ENCODE measurements around the gene PRDM7.
"Not testable (repeated sequence)": the region's sequence is repeated elsewhere in the genome, so short reads cannot be mapped to it uniquely, and the experiment has no call there.

Gene PRDM7

DNA sequence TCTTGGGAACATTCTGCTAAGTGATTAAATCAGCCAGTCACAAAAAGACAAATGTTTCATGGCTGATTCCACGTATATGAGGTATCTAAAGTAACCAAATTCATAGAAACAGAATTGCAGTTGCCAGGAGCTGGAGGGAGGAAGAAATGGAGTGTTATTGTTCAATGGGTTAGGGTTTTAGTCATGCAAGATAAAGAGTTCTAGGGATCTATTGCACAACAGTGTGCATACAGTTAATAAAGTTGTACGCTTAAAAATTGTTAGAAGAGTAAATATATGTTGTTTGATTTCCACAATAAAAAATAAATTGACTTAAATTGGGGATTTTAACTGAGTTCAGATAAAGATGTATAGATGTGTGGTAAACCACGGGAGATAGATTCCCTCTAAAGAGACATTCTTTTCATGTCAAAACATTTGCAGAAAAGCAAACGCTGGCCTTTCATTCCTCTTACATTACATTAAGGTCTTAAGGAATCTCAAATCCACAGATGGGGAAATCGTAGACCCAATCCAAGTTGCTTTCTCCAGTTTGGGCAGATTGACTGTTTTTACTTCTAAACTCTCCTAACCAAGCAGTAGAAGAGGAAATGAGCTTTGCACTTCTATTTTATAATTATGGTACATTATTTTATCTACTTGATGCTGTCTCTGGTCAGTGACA lies 4.6 kb downstream of the PRDM7 start:
- DNase-seq (ENCODE audit: low read depth in 2 of 2) = no peak

DNA sequence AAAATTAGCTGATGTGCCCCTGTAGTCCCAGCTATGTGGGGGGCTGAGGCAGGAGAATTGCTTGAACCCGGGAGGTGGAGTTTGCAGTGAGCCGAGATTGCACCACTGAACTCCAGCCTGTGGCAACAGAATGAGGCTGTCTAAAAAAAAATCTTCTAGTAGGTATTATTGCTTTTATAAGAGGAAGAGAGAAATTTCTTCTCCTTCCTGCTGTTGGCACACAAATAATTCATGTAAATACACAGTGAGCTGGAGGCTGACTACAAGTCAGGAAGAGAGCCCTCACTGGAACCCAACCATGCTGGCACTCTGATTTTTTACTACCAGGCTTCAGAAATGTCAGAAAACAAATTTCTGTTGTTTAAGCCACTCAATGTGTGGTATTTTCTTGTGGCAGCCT lies 6.7 kb downstream of the PRDM7 start:
- DNase-seq (ENCODE audit: low read depth in 2 of 2) = no peak

DNA sequence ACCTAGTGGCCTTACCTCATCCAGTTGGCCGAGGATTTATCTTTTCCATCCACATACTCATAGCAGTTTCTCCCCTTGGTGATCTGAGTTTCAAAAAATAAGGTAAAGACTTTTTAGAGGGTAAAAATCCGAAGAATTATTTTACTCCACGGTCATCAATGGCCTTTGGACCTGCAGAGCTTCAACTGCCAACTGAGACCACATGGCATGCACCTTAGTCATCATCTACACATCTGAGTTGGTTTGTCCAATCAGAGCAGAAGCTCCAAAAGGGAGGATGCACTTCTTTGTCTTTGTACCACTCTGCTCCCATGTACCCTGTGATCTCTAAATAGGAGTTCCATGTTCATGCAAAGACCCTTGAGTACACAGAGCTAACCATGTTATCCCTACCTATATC lies 15.7 kb downstream of the PRDM7 start:
- no peak for DNase-seq (ENCODE audit: low read depth in 2 of 2)

DNA sequence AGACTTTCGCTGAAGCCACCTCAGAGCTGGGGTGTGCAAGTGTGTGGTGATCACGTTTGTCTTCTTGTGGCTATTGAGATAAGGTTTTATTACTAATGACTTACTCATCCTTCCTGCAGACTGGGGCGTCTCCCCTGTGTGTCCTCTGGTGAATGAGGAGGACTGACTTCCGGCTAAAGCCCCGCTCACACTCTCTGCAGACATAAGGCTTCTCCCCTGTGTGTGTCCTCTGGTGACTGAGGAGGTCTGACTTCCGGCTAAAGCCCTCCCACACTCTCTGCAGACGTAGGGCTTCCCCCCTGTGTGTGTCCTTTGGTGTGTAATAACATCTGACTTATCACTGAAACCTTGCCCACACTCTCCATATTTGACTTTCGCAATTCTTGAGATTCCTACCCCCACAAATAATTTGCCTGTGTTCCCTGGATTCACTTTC lies 19.4 kb downstream of the PRDM7 start:
- DNase-seq (ENCODE audit: low read depth in 2 of 2) = no peak

DNA sequence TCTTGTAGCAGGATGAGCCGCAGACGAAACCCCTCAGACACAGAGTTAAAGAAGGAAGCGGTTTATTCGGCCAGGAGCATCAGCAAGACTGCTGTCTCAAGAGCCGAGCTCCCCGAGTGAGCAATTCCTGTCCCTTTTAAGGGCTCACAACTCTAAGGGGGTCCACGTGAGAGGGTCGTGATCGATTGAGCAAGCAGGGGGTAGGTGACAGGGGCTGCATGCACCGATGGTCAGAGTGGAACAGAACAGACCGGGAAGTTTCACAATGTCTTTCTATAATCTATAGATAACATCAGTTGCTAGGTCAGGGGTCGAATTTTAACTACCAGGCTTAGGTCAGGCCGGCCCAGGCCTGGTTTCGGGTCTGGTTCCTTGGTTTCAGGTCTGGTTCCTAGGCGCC lies 20.6 kb downstream of the PRDM7 start:
- DNase-seq (ENCODE audit: low read depth in 2 of 2) = not testable (repeated sequence)

DNA sequence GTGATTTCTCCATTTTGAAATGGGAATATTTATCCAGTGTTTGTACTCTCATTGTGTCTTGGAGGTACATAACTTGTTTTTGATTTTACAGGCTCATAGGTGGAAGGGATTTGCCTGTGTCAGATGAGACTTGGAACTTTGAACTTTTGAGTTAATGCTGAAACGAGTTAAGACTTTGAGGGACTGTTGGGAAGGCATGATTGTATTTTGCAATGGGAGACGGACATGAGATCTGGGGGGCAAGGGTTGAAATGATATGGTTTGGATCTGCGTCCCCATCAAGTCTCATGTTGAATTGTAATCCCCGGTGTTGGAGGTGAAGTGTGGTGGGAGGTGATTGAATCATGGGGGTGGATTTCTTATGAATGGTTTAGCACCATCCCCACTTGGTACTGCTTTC lies 21.8 kb downstream of the PRDM7 start:
- no peak for DNase-seq (ENCODE audit: low read depth in 2 of 2)

DNA sequence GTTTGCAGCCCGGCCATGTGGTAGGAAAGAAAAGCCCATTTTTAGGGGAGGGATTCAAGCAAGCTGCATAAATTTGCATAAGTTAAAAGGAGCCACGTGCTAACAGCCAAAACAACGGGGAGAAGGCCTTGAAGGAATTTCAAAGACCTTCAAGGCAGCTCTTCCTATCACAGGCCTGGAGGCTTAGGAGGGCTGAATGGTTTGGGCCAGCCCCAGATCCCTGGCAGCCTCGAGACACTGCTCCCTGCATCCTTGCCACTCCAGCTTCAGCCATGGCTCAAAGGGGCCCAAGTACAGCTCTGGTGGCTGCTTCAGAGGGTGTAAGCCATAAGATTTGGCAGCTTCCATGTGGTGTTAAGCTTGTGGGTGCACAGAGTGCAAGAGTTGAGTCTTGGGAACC lies 22.6 kb downstream of the PRDM7 start:
- DNase-seq (ENCODE audit: low read depth in 2 of 2) = no peak

DNA sequence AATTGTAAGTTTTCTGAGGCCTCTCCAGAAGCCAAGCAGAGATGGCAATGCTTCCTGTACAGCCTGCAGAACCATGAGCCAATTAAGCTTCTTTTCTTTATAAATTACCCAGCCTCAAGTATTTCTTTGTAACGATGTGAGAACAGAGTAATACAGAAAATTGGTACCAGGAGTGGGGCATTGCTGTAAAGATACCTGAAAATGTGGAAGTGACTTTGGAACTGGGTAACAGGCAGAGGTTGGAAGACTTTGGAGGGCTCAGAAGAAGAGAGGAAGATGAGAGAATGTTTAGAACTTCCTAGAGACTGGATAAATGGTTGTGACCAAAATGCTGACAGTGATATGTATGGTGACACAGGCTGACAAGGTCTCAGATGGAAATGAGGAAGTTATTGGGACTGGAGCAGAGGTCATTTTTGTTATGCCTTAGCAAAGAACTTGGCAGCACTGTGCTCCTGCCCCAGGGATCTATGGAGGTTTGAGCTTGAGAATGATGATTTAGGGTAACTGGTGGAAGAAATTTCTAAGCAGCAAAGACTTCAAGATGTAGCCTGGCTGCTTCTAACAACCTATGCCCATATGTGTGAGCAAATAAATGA lies 23.1 kb downstream of the PRDM7 start:
- no peak for DNase-seq (ENCODE audit: low read depth in 2 of 2)

DNA sequence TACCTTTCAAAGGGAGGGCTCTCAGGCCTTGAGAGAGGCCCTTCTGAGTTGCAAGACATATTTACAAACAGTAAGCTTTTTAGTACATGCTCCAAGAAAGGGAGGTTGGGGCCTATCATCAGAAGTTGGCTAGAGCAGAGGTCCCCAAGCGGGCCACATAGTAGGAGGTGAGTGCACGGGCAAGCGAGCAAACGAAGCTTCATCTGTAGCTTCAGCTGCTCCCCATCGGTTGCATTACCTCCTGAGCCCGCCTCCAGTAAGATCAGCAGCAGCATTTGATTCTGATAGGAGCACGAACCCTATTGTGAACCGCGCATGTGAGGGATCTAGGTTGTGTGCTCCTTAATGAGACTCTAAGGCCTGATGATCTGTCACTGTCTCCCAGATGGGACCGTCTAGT lies 26.2 kb downstream of the PRDM7 start:
- DNase-seq (ENCODE audit: low read depth in 2 of 2) = no peak

DNA sequence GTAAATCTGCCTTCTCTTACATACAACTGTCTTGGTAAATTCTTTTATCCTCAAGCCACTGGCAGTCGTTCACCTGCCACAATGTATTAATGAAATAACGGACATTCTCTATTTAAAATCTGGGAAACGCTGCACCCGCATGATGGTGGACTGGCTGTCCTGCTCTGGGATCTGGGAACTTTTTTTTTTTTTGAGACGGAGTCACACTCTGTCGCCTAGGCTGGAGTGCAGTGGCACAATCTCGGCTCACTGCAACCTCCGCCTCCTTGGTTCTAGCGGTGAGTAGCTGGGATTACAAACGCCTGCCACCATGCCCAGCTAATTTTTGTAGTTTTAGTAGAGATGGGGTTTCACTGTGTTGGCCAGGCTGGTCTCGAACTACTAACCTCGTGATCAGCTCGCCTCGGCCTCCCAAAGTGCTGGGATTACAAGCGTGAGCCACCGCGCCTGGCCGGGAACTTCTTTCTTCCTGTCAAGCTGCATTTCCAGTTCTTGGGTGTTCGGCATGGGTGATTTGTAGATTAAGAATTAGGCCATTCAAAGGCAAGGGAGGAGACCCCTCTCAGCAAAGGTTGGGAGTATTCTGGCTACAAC lies 28.3 kb downstream of the PRDM7 start:
- DNase-seq (ENCODE audit: low read depth in 2 of 2) = no peak

DNA sequence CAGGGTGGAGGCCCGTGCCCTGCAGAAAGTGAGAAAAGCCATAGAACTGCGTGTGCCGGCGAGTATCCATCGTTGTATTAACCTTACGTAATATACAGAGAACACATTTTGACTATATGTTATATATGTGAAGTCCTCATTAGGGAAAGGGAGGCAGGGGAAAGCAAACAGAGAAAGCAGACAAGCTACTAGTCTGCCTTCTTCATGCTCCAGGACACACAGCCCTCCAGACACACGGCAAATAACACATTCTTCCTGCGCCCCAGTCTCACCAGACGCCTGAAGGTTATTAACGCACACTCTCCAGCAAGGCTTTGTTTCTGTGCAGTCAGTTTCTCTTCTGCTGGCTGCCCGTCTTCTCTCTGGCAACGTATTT lies 28.8 kb downstream of the PRDM7 start:
- DNase-seq (ENCODE audit: low read depth in 2 of 2) = no peak

DNA sequence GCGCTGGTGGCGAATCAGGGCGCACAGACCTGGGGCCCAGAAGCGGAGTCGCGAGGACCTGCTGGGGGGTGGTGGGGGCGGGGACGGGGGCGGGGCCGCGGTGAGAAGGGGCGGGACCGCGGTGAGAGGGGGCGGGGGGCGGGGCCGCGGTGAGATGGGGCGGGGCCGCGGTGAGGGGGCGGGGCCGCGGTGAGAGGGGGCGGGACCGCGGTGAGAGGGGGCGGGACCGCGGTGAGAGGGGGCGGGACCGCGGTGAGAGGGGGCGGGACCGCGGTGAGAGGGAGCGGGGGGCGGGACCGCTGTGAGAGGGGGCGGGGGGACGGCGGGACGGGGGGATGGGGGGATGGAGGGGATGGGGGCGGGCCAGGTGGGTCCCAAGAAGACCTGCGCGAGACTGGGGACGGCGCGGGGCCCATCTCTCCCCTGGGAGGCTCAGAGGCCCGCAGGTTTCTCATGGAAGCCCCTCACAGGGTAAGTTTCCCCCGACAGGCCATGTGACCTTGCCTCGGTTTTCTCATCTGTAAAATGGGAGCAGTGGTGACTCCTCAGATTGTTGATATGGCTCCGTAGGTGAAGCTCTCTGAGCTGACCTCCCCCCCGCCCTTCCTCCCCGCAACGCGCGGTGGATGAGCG lies 29.3 kb downstream of the PRDM7 start:
- DNase-seq (ENCODE audit: low read depth in 2 of 2) = no peak

DNA sequence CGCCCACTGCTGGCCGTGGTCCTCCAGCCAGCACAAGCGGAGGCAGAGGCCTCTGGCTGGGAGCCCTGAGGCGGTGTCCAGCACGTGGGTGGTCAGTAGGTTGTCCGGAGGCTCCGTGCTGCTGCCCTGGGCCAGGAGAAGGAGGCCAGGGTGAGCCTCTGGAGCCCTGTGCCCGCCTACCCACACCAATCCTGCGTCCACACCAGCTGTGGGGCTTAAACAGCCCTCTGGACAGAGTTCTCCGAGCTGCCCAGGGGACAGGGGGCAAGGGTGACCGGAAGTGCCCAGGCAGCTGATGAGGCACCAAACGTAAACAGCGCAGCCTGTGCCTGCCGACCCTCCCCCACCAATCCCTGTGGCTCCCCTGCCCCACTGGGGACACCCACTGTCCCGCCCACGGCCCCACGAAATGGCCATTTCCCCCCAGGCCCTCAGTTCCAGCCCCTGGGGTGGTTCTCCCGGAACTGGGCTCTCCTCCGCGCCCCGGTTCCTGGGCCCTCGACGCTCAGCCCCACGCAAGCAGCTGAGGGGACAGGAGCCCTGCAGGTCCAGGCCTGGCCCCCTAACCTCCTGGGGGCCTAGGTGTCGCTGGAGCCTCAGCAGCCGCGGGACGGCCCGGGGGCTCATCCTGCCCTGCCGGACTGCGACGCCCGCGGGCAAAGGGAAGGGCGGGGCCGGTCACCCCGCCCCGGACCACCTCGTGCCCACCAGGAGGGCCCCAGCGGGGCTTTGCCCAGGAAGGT lies 30.0 kb downstream of the PRDM7 start:
- no peak for DNase-seq (ENCODE audit: low read depth in 2 of 2)

DNA sequence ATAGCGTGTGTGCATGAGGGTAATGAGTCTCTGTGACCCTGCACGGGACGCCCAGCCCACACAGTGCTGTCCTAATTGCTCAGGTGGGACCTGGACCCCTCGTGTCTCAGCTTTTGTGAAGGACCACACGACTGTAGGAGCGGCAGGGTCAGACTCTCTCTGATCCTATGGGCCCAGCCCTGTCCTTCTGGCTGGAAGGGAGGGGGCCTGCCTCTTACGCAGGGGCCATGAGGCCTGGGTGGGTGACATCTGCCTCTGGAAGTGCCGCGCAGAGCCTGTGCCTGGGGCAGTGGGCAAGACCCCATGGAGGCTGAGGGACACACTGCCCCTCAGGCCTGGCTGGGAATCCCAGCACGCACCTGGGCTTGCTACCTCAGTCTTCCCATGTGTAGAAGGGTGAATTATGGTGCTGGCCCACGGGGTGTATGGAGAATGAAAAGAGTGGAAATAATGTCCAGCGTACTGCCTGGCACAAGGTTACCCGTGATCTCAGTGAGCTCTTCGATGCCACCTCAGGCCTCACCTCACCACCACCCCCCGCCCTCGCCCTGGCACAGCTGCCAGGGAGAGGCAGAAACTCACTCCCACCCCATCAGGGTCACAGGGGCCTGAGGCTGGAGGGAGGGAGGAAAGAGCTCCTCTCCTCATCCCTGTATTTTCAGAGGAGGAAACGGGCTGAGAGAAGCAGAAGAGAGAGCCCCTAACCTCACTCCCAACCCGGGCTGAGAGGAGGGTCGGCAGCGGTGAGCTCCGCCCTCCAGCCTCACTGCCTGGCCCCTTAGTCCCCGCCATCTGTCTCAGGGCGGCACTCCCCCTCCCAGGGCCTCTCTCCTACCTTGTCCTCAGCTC lies 30.8 kb downstream of the PRDM7 start:
- no peak for DNase-seq (ENCODE audit: low read depth in 2 of 2)

DNA sequence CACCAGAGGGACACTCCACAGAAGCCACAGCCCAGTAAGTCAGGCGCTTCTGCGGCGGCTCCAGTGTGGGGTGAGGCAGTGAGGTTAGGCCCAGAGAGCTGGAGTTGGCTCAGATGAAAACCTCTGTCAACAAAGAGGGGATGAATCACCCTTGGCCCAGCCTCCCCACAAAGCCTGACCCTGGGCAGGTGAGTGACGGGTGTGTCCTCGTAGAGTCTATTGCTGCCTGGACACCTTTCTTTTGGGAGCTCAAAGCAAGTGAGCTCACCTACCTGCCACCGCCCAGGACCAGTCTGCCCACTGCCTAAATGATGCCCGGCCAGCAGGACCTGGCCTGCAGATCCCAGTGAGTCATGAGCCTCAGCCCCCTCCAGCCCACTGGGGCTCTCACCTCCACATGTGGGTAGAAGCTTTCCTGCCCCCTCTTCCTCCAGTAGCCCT lies 33.0 kb downstream of the PRDM7 start:
- no peak for DNase-seq (ENCODE audit: low read depth in 2 of 2)

DNA sequence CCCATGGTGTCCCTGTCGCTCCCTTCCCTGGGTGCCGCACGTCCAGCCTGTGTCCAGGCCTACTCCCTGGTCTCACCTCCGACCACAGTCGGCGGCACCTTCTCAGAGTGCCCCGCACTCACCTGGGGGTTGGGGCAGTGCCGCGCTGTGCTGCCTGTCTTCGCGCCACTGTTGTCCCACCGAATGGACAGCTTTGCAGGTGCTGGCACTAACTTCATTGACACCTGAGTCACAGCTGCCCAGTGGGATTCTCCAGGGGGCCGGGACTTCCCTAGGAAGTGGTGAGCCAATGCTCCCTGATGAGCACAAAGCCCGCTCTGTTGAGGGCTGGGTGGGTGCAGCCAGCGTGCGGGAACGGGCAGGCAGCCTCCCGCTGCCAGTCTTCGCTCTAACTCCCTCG lies 33.6 kb downstream of the PRDM7 start:
- DNase-seq (ENCODE audit: low read depth in 2 of 2) = no peak

DNA sequence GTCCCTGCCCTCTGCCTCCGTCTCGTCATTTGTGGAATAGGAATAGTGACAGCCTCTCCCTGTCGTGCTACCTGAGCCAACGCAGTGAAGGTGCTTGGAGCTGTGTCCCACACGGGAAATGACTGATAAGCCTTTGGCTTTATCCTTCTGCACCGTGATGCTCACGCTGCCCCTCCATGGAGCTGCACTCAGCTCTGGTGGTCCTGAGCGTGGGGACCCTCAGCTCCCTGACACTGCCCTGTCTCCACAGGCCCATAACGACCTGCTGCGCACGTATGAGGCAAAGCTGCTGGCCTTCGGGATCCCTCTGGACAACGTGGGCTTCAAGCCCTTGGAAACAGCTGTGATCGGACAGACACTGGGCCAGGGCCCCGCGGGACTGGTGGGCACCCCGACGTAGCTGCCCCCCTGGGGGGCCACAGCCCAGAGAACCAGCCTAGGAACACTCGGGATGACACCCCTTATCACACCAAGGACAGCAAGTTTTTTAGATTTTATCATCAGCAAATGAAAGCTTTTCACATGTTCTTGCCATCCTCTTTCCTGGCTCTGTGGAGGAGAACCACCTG lies 34.1 kb downstream of the PRDM7 start:
- no peak for DNase-seq (ENCODE audit: low read depth in 2 of 2)

DNA sequence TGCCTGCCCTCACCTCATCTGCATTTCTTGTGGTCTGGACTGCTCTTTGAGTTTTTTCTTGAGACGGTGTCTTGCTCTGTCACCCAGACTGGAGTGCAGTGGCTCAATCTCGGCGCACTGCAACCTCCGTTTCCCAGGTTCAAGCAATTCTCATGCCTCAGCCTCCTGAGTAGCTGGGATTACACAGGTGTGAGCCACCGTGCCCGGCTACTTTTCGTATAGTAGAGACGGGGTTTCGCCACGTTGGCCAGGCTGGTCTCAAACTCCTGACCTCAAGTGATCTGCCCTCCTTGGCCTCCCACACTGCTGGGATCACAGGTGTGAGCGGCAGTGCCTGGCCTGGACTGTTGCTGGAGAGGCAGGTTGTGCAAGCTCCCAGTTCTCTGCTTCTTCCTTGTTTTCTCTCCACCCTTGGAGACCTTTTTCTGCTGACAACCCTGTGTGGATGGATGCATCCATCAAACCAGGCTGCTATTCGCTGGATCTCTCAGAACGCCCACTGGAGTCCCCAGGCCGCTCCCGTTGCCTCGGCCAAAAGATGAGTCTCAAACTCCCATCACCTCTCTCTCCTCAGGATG lies 35.1 kb downstream of the PRDM7 start:
- DNase-seq (ENCODE audit: low read depth in 2 of 2) = no peak

DNA sequence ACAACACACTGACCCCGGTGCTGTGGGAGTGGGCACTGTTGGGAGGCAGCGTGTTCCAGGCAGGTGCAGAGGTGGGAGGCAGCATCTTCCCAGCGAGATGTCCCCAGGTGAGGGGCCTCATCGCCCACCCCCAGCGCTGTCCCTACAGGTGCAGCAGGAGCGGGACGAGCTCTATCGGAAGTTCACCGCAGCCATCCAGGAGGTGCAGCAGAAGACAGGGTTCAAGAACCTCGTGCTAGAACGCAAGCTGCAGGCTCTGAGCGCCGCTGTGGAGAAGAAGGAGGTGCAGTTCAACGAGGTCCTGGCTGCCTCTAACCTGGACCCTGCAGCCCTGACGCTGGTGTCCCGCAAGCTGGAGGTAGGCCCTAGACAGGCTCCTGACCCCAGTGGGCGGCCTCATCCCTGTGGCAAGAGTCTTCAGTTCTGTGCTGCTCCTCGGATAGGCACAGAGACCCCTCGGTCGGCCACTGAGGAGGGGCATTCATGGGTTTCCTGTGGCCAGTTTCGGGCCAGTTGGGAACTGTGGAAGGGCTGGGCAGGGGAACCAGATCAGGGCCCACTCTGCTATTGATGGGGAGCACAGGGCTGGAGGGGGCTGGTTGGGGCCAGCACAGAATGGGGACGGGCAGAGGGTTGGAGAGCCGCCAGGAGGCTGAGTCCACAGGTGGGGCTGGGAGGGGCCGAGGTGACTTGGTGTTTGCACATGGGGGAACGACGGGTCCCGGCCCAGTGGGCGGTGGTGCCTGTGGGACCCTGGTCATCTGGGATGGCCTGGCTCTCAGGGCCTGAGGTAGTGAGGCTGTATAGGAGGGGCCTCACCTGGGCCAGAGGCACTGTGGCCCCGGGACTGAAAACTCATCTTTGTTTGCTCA lies 36.7 kb downstream of the PRDM7 start:
- DNase-seq (ENCODE audit: low read depth in 2 of 2) = no peak

DNA sequence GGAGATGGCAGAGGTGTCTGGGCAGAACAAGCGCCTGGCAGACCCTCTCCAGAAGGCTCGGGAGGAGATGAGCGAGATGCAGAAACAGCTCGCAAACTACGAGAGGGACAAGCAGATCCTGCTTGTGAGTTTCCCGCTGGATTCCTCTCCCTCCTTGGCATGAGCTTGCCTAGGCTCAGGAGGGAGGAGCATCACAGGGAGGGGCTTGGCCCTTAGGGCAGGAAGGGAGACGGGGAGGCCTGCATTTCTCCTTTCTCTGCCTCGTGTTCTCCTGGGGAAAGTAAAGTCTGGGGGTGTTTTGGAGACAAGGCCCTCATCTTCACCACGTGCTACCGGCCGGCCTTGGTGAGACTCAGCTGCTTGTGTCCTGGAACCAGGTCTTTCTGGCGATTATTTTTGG lies 39.9 kb downstream of the PRDM7 start:
- no peak for DNase-seq (ENCODE audit: low read depth in 2 of 2)

All from stimulated activated CD4-positive, alpha-beta T cell treated with anti-CD3 and anti-CD28 coated beads, Interleukin-12 subunit alpha, Interleukin-12 subunit beta, amount 100 ng/mL, for 24 hours (primary cell).